ENCODE measurements around the gene DNAJC3. TPM values are rescaled to one million over a fixed set of nuclear protein-coding genes. Genes with fewer than 3 reads are reported as not detected.
A peak's percentile ranks its signal among the peaks of the same experiment; 100 is the strongest.

Gene DNAJC3
- total RNA-seq, 2 experiments from 2014 or later = 15.9 to 16.8 TPM

DNA sequence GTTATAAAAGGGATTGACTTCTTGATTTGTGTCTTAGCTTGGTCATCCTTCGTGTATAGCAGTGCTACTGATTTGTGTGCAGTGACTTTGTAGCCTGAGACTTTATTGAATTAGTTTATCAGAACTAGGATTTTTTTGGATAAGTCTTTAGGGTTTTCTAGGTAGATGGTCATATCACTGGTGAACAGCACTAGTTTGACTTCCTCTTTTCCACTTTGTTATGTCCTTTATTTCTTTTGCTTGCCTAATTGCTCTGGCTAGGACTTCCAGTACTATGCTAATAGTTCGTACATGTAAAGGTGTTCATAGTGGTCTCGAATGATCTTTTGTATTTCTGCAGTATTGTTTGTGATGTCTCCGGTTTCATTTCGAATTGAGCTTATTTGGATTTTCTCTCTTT lies 145.4 kb downstream of the DNAJC3 start:
- intact Hi-C loops (cut with micrococcal nuclease) = no loop called here
- CTCF ChIA-PET = interaction anchor here (4.3 kb wide), 1 partner anchor 12 kb away, joined by 38 read pairs; no protein-coding TSS in a partner anchor
- Mint-ChIP-seq H3K4me1 (ENCODE audit: low read depth) (no peaks in the 10 kb centered on the region), H3K36me3 (ENCODE audit: low read depth) (no peaks in the 10 kb centered on the region), H3K27me3 (peaks cover 15% of the 10 kb centered on the region), H3K4me3 (no peak overlapping the region), H3K27ac (no peak overlapping the region), H3K9me3 (no peaks in the 10 kb centered on the region)
- DNase-seq (no peak), ATAC-seq (no peak)
- TF ChIP-seq, protein P1, sequence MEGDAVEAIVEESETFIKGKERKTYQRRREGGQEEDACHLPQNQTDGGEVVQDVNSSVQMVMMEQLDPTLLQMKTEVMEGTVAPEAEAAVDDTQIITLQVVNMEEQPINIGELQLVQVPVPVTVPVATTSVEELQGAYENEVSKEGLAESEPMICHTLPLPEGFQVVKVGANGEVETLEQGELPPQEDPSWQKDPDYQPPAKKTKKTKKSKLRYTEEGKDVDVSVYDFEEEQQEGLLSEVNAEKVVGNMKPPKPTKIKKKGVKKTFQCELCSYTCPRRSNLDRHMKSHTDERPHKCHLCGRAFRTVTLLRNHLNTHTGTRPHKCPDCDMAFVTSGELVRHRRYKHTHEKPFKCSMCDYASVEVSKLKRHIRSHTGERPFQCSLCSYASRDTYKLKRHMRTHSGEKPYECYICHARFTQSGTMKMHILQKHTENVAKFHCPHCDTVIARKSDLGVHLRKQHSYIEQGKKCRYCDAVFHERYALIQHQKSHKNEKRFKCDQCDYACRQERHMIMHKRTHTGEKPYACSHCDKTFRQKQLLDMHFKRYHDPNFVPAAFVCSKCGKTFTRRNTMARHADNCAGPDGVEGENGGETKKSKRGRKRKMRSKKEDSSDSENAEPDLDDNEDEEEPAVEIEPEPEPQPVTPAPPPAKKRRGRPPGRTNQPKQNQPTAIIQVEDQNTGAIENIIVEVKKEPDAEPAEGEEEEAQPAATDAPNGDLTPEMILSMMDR (IDR thresholded peaks at IDR 0.05) = no peak
- POLR2A ChIA-PET = no interaction called here

DNA sequence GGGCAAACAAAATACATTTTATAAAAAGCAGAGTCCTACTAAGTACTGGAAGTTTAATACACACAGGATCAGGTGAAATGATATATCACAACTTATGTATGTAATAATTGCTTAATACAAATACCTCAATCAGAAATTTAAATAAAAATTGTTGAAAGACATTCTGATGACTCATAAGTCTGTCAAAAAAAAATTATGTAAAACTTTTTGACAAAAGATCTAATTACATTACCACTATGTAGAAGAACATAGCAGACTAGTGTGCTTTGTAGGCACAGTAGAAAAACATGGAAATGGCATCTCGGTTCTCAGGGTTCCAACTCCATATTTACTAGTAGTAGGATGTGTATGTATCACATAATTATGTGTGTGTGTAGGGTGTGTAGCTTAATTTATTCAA lies 156.2 kb downstream of the DNAJC3 start:
- CTCF ChIA-PET = interaction anchor here (0.8 to 4.9 kb wide), 28 partner anchors 9 to 677 kb away, joined by 3 to 168 read pairs (median 4); partner anchors contain the start of gene DNAJC3
- intact Hi-C loops (cut with micrococcal nuclease) = loop anchor here (5.0 kb wide), 1 partner anchor 296 kb away; no protein-coding TSS in a partner anchor
- Mint-ChIP-seq H3K4me1 (ENCODE audit: low read depth) (no peaks in the 10 kb centered on the region), H3K9me3 (peaks cover 3% of the 10 kb centered on the region), H3K27ac (no peak overlapping the region), H3K4me3 (no peak overlapping the region), H3K27me3 (peaks cover 24% of the 10 kb centered on the region), H3K36me3 (ENCODE audit: low read depth) (no peaks in the 10 kb centered on the region)
- DNase-seq (no peak), ATAC-seq (no peak)
- TF ChIP-seq, protein P1 (IDR thresholded peaks at IDR 0.05) = no peak
- POLR2A ChIA-PET = no interaction called here

DNA sequence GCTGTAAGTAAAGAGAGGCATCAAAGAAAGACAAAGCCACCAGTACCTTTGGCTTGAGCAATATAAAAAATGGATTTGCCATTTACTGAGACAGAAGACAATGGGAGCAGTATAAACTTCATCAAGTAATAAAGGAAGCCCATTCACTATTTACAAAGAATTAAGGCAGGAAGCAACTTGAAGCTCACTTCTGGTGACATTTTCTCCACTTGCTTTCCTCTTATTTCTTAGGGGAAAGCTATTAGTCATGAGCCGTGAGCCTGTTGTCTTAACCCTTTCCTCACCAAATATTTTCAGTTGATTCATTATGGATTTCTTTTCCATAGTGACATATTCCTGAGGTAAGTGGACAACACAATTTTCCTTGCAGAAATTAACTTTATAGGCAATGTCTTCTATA lies 156.8 kb downstream of the DNAJC3 start:
- TF ChIP-seq, protein P1 (IDR thresholded peaks at IDR 0.05) = no peak
- DNase-seq (no peak), ATAC-seq (no peak)
- CTCF ChIA-PET = interaction anchor here (0.6 to 4.9 kb wide), 43 partner anchors 10 to 677 kb away, joined by 3 to 168 read pairs (median 4); partner anchors contain the start of gene DNAJC3
- no peak overlapping the region for H3K27ac Mint-ChIP-seq
- peaks cover 3% of the 10 kb centered on the region for H3K9me3 Mint-ChIP-seq
- H3K4me1 Mint-ChIP-seq (ENCODE audit: low read depth) = no peaks in the 10 kb centered on the region
- H3K36me3 Mint-ChIP-seq (ENCODE audit: low read depth) = no peaks in the 10 kb centered on the region
- POLR2A ChIA-PET = no interaction called here
- H3K4me3 Mint-ChIP-seq = no peak overlapping the region
- H3K27me3 Mint-ChIP-seq = peaks cover 22% of the 10 kb centered on the region
- intact Hi-C loops (cut with micrococcal nuclease) = loop anchor here (1.0 to 5.0 kb wide), 2 partner anchors 209 to 296 kb away; no protein-coding TSS in a partner anchor

DNA sequence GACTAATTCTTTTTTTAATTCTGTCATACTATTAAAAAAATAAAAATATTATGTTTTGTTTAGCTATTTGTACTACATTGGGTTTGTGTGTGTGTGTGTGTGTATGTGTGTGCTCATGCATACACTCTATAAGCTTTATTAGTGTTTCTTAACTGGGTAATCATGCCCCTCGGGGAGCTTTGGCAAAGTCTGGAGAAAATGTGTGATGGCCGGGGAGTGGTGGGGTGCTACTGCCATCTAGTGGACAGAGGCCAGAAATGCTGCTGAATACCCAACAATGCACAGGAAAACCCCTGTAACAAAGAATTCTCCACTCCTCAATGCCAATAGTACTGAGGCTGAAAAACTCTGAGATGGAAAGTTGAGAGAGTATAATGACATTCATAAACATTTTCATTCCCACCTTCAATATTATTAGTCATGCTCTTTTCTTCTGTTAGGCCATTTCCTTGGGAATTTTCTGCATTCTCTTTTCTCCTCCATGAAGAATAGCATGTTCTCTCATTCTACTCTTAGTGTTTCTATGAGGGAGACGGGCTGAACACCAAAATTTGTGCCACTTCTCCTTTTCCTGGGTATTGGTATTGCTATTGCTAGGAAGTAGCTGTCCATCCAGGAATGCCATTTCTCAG lies 157.3 kb downstream of the DNAJC3 start:
- TF ChIP-seq, protein P1 (IDR thresholded peaks at IDR 0.05) = peak; percentile 91
- DNase-seq = peak; percentile 69
- Mint-ChIP-seq H3K27ac (no peak overlapping the region), H3K4me3 (no peak overlapping the region), H3K4me1 (ENCODE audit: low read depth) (no peaks in the 10 kb centered on the region), H3K27me3 (peaks cover 23% of the 10 kb centered on the region), H3K36me3 (ENCODE audit: low read depth) (no peaks in the 10 kb centered on the region), H3K9me3 (peaks cover 3% of the 10 kb centered on the region)
- ChIA-PET CTCF (interaction anchor here (0.6 to 4.9 kb wide), 43 partner anchors 9 to 678 kb away, joined by 3 to 168 read pairs (median 4); no protein-coding TSS in a partner anchor), POLR2A (no interaction called here)
- ATAC-seq = peak; percentile 76
- intact Hi-C loops (cut with micrococcal nuclease) = loop anchor here (1.0 to 5.0 kb wide), 2 partner anchors 210 to 297 kb away; no protein-coding TSS in a partner anchor

DNA sequence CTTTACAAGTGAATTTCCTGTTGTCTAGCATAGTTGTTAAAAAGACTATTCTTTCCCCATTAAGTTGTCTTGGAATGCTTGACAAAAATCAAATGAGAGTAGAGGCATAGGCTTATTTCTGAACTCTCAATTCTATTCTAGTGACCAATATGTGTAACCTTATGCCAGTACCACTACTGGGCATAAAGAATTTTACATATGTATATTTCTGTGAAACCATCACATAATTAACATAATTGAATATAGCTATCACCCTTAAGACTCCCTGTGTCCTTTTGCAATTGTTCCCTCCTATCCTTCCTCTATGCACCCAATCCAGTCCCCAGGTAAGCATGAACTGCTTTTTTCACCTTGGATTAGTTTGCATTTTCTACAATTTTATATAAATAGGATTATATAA lies 165.0 kb downstream of the DNAJC3 start:
- no peak overlapping the region for H3K27ac Mint-ChIP-seq
- TF ChIP-seq, protein P1 (IDR thresholded peaks at IDR 0.05) = no peak
- ChIA-PET POLR2A (no interaction called here), CTCF (no interaction called here)
- no peak overlapping the region for H3K4me3 Mint-ChIP-seq
- no peaks in the 10 kb centered on the region for H3K9me3 Mint-ChIP-seq
- intact Hi-C loops (cut with micrococcal nuclease) = no loop called here
- peaks cover 6% of the 10 kb centered on the region for H3K27me3 Mint-ChIP-seq
- no peaks in the 10 kb centered on the region for H3K36me3 Mint-ChIP-seq (ENCODE audit: low read depth)
- no peaks in the 10 kb centered on the region for H3K4me1 Mint-ChIP-seq (ENCODE audit: low read depth)
- DNase-seq (no peak), ATAC-seq (no peak)
